SHP77 treated with DMSO at 0.1 percent for 48 hours (cell line): ENCODE measurements around the gene LOXL1.

Experiments
- DNase-seq: peaks from one replicate; lab custom pipeline; 2025; lab: John Stamatoyannopoulos, UW

LOXL1 gene

DNA sequence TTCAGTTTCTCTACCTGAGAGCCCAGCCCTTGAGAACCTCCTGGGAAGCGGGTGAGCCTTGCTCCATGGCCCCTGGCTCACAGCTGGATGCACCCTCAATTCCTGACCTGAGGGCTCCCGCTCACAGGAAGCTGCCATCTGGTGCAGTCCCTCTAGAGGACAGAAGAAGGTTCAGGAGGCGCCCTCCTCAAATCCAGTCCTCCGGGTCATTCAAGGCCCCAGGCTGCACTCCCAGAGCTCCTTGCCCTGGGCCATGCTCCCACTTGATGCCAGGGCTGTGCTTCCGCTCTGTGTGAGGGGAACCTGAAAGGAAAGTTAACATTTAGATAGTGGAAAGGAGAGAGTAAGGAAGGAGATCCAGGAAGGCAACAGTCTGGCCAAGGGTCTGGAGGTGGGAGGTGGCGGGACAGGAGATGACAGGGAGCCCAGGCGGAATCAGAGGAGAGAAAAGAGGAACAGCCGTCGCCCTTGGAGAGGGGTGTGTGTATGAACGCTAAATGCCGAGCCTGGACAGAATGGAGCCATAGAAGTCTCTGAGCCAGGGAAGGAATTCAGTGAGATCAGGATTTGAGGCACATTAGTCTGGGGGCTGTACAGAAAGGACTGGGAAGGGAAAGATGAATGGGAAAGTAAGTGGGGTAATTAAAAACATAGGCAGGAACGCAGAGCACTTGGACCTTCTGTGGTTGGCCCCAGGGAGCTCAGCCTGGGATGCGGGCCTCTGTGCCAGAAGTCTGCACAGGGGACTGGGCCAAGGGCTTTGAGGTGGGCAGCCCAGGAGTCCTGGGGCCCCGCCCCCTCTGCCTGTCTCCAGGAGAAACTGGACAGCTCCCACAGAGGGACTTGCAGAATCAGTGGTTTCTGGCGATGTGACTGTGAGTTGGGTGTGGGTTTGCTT lies 26.8 kb upstream of the LOXL1 start:
- no peak for DNase-seq

DNA sequence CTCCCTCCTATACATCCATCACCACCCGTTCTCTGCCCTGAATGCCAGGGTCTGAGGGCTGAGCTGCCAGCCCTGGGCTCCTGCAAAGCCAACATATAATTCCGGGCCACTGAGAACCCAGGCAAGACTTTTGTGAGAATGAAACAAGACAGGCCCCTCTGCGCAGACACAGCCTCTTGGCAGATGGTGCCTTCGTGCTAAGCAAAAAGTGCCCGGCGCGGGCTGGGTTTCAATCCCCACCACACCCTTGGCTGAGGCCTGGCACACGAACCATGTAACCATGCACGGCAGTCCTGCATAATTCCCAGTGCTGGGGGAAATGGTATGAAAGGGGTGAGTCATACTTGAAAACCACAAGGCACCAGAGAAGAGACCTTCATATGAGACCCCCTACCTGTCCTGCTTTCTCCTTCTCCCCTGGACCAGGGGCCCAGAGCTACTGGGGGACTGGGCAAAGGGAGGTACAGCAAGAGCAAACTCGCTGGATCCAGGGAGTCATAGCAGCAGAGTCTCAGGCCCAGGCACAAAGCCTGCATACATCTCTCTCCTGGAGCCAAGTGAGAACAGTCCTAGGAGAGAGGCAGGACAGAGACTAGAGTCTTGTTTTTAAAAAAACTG lies 26.1 kb upstream of the LOXL1 start:
- DNase-seq: no peak

DNA sequence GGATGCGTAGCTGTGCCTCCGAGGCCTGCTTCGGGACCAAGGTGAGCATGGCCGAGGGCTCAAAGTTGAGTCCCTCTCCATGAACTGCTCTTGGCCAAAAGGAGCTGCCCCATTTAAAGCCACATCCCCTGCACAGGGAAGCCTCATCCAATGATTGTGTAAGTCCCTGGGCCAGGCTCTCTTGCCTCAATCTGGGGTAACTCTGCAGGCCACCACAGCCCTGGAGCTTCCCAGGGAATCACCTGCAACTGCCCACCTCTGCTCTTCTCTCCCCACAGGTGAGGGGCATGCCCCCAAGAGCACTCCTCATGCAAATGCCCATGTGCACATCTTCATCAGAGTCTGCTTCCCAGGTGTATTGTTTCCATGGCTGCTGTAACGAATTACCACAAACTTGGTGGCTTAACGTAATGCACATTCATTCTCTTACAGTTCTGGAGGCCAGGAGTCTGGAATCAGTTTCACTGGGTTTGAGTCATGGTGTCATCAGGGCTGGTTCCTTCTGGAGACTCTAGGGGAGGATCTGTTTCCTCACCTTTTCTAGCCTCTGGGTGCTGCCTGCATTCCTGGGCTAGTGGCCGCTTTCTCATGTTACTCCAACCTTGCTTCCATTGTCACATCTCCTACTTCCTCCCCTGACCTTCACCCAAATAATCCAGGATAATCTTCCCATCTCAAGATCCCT lies 25.0 kb upstream of the LOXL1 start:
- no peak for DNase-seq

DNA sequence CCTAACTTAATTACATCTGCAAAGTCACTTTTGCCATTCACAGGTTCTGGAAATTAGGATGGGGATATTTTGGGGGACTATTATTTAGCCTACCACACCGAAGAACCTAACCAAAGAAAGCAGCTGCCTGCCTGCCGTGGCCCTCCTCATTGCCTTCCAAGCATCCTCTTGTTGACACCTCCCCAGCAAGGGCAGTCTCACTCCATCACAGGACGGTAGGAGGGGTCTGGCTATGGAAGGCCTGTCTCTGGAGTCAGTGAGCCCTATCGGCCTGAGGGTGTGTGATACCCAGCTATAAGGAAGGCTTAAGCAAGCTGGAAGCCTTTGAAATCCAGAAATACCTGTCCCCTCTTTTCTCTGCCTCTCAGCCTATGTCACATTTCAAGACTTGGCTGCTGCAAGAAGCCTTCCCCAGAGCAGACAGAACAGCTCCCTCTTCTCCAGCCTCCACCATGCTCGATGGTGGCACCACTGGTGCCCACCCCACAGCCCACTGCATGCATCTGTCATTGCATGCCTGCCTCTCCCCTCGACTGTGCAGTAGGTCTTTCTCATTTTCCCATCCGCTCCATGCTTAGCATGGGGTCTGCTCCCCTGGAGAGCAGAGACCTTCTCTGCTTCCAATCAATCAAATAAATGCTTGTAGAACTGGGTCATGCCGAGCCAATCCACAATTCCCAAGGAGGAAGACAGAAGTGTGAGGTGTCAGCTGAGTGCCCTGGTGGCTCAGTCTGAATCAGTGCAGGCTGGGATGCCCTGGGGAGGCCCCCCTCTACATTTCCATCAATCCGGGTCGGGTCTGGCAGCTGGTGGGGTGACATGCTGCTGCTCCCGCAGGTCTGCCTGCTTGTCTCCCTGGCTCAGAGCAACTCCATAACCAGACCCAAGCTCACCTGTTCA lies 23.9 kb upstream of the LOXL1 start:
- DNase-seq: no peak

DNA sequence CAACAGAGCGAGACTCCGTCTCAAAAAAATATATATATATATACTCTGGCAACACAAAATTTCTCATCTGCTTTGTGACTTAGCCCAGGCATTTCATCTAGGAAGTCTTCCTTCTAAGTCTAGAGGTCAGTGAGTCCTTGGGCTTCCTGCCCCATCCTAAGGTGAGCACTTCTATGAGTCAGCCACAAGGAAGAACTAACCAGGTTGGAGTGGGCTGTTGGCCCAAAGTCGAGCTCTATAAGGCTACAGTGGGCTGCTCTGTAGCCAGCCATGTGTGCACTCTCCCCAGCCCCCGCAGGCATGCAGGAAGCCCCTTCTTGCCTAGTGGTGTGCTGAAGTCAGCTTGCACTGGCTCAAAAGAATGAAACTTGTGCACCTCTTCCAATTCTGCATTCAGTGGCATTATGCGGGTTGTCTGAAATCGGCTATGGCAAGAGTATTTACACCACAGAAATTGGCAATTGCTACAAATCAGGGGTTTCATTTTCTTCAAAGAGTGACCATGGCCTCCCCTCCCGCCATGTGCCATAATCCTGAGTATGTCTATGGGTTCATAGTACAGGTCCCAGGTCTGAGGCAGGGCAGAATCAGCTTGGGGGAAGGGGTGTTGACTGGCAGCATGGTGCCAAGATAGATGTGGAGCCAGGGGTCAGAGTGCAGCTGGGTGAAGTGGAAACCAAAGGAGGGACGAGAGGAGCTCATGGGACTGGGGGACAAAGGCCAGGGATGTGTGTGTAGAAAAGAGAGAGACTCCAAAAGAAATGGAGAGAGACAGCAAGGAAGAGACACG lies 22.0 kb upstream of the LOXL1 start:
- DNase-seq: no peak

DNA sequence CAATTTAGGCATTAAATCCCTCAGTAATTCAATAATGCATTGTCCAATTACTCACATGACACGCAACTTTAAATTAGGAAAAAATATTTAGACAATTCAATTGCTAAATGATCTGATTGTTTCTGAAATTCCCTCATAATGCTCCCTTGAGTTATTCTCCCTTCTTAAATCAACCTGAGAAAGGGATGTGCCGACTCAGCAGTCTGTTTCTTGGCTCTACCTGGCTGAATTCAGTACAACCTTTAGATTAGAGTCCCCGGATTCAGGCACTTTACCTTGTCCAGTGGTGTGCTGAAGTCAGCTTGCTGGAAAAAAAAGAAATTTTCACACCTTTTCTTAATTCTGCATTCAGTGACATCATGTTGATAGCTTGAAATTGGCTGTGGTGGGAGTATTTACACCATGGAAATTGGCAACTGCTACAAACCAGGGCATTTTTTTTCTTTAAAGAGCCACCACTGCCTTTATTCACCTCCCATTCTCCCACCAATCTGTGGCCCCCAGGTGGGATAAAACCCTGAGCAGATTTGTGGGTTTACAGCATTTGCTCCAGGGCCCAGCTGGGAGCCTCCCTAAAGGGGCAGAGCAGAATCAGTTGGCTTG lies 20.9 kb upstream of the LOXL1 start:
- no peak for DNase-seq

DNA sequence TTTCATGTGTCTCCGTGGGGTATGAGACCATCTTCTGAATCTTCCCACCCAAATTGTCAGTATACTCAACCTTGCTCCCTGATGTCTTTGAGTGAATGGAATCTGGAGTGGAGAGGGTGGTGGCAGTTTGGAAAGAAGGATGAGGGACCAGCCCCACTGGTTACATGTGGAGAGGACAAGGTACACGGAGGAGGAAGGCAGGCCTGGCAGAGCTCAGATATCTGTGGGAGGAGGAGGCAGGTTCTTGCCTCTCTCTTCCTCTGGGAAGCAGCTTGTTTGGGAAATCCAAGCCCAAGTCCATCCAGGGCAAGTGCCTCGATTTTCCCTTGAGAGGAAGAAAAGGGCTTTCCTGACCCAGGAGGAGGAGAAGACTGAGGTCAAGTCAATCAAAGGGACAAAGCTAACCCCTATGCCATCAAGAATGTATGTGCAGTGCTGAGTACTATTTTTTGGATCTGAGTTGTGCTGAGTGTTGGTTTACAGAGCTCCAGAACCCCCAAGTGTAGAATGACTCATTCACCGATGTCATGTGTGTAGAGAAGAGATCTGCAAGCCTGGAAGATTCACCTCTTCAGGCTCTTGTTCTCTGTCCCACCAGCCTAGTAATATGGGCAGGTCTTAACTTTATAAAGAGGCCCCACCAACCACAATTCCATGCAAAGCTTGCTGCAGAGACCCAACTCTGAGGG lies 19.8 kb upstream of the LOXL1 start:
- DNase-seq: no peak

DNA sequence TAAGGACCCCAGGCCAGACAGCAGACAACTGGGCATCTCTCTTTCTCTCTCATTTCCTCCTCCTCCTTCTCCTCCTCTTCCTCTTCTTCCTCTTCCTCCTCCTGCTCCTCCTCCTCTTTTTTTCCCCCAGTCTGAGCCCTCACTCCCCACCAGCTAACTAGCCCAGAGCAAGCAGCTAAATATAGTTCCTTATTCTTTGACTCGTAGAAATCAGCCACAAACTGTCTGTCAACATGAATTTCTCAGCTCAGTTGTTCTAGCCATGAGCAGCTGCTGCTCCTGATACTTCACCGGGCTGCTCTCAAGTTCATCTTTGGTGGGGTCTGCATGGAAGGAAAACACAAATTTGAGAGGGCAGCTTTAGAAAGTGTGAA lies 19.2 kb upstream of the LOXL1 start:
- DNase-seq: no peak

DNA sequence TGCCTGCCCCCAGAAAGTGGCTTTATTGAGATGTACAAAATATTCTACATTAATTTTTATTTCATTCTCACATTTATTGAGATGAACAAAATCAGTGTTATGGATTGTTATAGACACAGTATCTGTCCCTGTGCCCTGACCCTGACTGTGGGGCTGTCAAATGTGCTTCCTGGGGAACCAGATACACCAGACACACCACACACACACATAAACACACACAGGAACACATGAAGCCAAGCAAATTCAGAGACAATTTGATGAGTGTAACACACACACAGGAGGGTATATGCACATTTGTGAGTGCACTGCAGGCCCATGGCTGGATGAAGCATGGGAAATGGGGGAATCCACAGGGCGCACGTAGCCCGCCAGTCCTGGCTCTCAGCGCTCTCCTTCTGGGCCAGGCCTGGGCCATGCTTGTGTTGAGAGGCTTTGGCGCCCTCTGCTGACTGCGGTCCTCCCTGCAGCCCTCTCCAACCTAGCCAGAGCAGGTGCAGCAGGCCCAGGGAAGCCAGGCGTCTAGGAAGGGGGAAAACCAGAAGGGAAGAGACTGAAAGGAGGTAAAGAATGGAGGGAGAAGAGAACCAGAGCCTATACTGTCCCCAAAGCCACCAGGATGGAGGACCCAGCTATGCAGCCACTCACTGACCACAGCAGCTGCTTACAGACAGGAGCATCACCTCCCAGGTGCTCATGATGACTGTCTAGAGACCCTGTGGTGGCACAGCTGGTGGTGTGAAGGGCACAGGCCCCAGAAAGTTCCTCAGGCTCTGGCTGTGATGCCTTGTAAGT lies 18.0 kb upstream of the LOXL1 start:
- peak; percentile 20 for DNase-seq

DNA sequence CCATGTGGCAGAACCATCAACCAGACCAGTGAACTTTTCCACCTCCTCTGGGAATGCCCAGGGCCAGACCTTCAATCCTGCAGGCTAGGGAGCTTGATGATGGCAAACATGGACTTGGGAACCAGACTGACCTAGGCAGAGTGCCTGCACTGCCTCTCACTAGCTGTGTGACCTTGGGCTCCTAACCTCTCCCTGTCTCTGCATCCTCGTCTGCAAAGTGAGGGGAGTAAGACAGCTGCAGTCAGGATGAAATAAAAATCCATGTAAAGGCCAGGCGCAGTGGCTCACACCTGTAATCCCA lies 17.5 kb upstream of the LOXL1 start:
- no peak for DNase-seq

DNA sequence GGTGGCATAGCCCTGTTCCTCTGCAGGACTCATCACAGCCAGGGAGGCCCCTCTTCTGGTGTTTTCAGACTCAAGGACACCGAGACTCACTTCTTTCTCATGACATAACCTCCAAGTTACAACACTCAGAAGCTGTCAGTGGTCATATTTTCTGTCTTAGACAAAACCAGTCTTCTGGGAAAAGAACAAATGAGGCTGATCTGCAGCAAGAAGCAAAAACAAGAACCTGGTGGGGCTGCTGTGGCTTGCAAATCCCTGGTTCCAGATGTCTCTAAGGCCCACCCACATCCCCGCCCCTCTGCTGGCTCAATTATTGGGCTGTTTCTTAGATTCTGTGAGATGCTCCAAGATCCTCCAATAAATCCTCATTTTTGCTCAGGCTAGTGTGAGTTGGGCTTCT lies 16.6 kb upstream of the LOXL1 start:
- no peak for DNase-seq

DNA sequence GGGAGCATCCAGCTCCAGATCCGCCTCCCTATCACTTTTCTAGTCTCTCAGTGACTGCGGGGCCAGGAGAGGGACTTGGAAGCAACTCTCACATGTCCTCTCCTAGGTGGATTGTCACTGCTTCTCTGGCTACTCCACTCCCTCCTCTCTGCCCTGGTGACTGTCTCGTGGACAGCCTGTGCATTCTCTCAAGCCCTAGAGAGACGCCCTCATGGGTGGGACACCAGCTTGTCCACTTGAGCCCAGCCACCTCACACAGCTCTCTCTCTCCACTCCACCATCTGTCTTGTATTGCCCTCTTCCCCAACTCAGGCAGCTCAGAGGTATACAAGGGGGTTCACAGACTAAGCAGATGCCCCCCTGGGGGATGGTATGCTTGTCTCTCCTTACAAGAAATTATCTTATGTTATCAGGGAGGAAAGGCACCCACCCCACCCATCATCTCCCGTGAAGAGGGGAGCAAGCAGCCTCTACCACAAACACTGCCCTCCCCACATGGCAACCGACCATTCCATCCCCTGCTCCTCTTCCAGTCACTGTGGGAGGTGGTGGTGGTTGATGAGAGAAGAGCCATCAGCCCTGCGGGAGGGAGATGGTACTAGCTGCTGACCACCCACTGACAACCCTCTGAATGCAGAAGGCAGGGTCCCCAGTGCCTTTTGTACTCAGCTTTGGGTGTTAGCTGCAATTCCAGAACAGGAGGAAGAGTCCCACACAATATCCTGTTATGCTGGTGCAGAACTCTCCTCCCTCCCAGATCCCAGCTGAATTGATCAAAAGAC lies 15.5 kb upstream of the LOXL1 start:
- DNase-seq: no peak

DNA sequence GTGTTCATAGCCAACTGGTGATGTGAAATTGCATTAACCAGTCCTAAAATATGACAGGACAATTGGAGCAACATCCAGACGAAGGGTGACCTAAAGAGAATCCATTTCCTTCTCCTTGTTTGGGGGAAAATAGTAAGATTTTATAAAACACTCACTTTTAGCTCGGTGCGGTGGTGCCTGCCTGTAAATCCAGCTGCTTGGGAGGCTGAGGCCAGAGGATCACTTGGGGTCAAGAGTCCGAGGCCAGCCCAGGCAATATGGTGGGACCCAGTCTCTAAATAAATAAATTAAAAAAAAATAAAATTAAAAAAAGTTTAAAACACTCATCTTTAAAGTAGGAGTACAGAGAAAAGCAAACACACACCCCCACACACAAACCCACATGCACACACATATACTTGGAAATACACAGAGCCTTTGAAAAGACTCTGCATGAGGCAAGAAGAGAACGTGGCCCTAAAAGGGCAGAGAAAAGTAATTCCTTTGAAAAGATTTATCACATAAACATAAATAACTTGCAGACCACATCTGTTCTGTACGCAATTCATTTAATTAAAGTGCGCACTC lies 14.1 kb upstream of the LOXL1 start:
- DNase-seq: no peak

DNA sequence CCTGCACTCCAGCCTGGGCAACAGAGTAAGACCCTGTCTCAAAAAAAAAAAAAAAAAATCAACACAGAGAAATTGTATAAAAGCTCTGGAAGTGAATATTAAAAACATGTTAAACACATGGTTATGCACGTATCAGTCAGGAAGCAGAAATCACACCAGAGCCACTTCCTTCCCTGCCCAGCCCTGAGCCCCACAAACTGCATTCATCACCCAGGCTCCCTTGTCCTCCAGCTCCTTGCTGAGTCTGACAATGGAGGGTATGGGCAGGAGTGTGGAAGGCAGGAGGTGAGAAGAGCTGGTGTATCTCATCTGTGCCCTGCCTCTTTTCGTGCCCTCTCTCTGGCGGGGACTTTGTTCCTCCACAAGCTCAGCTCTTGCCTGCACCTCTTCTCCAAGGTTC lies 12.1 kb upstream of the LOXL1 start:
- DNase-seq: no peak

DNA sequence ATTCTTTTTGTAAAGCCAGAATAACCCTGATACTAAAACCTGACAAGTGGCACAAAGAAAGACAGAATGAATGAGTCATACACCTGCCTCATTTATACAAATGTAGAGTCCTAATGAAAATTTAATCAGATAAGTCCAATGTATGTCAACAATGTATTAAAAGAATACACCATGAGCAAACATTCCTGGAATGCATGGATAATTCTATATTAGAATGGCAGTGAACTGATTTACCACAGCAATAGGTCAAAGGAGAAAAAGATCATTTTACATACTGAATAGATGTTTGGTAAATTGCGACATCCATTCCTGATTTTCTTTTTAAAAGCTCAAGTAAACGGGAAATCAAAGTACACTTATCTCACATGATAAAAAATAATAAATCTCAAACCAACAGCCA lies 11.2 kb upstream of the LOXL1 start:
- DNase-seq: no peak

DNA sequence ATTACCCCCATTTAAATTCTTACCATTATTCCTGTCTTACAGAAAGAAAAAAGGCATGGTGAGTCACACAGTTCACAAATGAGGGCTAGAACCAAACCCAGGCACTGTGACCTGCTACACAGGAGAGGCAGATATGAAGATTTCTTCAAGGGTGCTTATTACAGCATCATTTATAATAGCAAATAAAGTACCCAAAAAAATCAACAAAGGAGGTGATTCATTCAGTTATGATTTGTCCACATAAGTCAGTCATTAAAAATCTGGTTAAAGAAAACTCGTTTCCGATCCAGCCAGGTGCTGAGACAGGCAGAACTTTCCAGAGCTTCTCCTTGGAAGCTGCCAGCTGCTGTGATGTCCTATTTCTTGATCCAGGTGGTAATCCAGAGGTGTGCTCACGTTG lies 7.5 kb upstream of the LOXL1 start:
- DNase-seq: no peak

DNA sequence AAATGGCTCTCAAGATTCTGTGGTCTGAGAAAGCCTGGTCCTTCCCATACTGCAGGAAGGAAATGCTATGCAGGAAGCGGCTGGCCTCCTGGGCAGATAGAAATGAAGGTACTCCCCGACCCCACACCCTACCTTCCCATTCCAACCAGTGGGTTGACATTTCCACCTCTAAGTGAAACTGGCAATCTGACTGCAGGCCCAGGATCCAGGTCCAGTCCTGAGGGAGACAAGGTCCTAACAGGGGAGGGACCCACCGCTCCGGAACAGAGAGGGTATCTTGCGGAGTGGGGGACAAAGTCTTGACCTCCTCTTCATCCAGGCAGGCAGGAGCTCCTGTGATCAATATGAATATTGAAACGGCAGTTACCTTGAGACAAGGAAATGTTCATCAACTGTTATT lies 6.6 kb upstream of the LOXL1 start:
- no peak for DNase-seq

DNA sequence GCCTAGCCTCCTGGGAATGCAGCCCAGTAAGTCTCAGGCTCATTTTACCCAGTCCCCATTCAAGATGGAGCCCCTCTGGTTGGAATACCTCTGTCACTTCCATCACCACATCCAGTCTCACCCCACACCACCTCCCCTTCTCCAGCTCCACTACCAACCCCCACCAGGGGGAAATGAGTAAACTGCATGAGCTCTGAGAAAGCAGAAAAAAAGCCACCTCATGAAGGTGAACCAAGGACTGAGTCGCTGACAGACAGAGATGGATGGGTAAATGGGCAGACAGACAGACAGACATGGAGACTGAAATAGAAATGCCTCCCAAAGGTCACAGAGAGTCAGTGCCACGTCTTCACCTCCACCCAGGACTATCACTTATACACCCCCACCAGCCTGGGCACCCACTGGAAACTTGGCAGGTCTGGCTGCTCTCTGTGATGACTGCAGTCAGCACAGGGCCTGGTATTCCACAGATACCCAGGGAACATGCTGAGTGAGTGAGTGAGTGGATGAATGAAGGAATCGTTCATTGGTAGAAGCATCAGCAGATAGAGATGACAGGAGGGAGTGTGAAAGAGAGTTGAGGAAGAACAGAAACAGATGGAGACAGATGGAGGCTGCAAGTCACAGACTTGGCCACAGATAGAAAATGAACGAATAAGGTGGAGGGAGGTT lies 4.9 kb upstream of the LOXL1 start:
- DNase-seq: no peak
